Measurements from ENCODE around the gene GABRG3.

GABRG3 gene

GRCh38 chr15:27418726-27419125 lies 447.7 kb downstream of the GABRG3 start:
- DNase-seq (ENCODE audit: low spot score), result no peak

GRCh38 chr15:27422997-27423396 lies 452.0 kb downstream of the GABRG3 start:
- DNase-seq (ENCODE audit: low spot score), result no peak

GRCh38 chr15:27426805-27427204 lies 455.8 kb downstream of the GABRG3 start:
- DNase-seq (ENCODE audit: low spot score), result no peak

GRCh38 chr15:27427276-27427675 lies 456.3 kb downstream of the GABRG3 start:
- DNase-seq (ENCODE audit: low spot score), result no peak

GRCh38 chr15:27428151-27428550 lies 457.2 kb downstream of the GABRG3 start:
- DNase-seq (ENCODE audit: low spot score), result no peak

- DNase-seq (ENCODE audit: low spot score), result no peak
Measured at GRCh38 chr15:27429577-27429976, 458.6 kb downstream of the GABRG3 start.

- DNase-seq (ENCODE audit: low spot score), result no peak
Measured at GRCh38 chr15:27433604-27434003, 462.6 kb downstream of the GABRG3 start.

- no peak for DNase-seq (ENCODE audit: low spot score)
Measured at GRCh38 chr15:27438403-27439375, 467.7 kb downstream of the GABRG3 start.

- no peak for DNase-seq (ENCODE audit: low spot score)
Measured at GRCh38 chr15:27441120-27441519, 470.1 kb downstream of the GABRG3 start.

GRCh38 chr15:27448234-27448633 lies 477.3 kb downstream of the GABRG3 start:
- no peak for DNase-seq (ENCODE audit: low spot score)

GRCh38 chr15:27448986-27449385 lies 478.0 kb downstream of the GABRG3 start:
- DNase-seq (ENCODE audit: low spot score), result no peak

- DNase-seq (ENCODE audit: low spot score), result no peak
Measured at GRCh38 chr15:27449941-27450340, 479.0 kb downstream of the GABRG3 start.

GRCh38 chr15:27454281-27455075 lies 483.5 kb downstream of the GABRG3 start:
- no peak for DNase-seq (ENCODE audit: low spot score)

- DNase-seq (ENCODE audit: low spot score), result no peak
Measured at GRCh38 chr15:27456807-27457206, 485.8 kb downstream of the GABRG3 start.

- no peak for DNase-seq (ENCODE audit: low spot score)
Measured at GRCh38 chr15:27457766-27458165, 486.8 kb downstream of the GABRG3 start.

- DNase-seq (ENCODE audit: low spot score), result no peak
Measured at GRCh38 chr15:27458345-27459084, 487.5 kb downstream of the GABRG3 start.

GRCh38 chr15:27459836-27460235 lies 488.9 kb downstream of the GABRG3 start:
- DNase-seq (ENCODE audit: low spot score), result no peak

- no peak for DNase-seq (ENCODE audit: low spot score)
Measured at GRCh38 chr15:27461181-27461580, 490.2 kb downstream of the GABRG3 start.

GRCh38 chr15:27463525-27464088 lies 492.6 kb downstream of the GABRG3 start:
- no peak for DNase-seq (ENCODE audit: low spot score)

GRCh38 chr15:27464941-27465612 lies 494.1 kb downstream of the GABRG3 start:
- no peak for DNase-seq (ENCODE audit: low spot score)

GRCh38 chr15:27466758-27467157 lies 495.8 kb downstream of the GABRG3 start:
- no peak for DNase-seq (ENCODE audit: low spot score)
